SK-N-MC (cell line): ENCODE data around the gene TBC1D26.
"Not testable (repeated sequence)": the region's sequence is repeated elsewhere in the genome, so short reads cannot be mapped to it uniquely, and the experiment has no call there.

Experiments used
- EZH2 ChIP-seq: fragments of 200-600 bp; sonication (generic); IDR thresholded peaks from one replicate; pipeline ENCODE4 v1.6.1; 2017; ENCODE audit warnings: antibody characterized with exemption
- FOXP2 ChIP-seq: optimal IDR thresholded peaks from 2 replicates; pipeline ENCODE3; 2011; ENCODE audit warnings: mild to moderate bottlenecking, moderate library complexity; ENCODE audit not compliant: insufficient read depth; ENCODE audit errors: extremely low read length, control extremely low read depth
- POLR2AphosphoS5 ChIP-seq: IDR thresholded peaks from 2 replicates; pipeline ENCODE4 v1.6.1; 2012; ENCODE audit warnings: mild to moderate bottlenecking, low read depth, low read length, borderline replicate concordance

DNA sequence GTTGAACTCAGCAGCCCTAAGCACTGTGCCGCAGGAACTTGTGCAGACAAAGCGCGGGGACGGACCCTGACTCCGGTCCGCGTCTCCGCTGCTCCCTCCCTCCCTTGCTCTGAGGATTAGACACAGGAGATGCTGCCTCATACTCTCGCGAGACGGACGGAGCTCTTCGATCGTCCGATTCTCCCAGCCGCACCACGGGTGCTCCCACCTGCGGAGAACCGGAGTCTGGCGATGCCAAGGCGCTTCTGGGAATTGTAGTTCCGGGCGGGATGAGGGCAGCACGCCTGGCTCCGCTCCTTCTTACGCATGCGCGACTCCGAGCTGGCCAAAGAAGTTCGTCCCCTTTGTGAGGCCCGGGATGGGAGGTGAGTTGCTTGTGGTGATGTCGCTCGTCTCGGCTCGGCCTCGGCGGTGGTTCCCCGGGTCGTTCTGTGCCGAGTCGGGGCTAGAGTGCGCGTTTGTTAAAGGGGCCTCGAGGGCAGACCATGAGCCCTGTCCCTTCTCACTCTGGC, 32.6 kb upstream of the TBC1D26 start, which contains the start of gene ZNF286A:
- not testable (repeated sequence) for TF ChIP-seq EZH2, FOXP2, POLR2AphosphoS5
